ENCODE data around the gene EPHA6. TPM values are rescaled to one million over a fixed set of nuclear protein-coding genes. Genes with fewer than 3 reads are reported as not detected.

EPHA6 gene
- total RNA-seq, 1 experiment from 2014 or later, result 3.6 TPM

DNA sequence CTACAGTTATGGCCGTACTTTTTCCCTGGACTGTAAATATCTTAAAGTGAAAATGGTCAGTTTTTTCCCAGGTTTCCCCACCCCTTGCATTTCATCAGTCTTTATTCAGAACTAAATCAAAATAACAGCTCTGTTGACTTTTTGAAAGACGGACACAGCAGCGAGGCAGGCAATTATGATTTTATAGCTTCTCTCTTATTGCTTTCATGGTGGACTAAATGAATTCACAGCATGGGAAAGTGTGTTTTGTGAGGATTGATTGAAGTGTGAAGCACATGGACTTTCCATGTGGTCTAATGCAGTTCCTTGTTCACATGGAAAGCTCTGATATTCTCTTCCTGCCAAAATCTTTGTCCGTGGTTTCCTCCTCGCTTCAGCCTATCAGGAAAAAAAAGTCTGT lies 681.5 kb downstream of the EPHA6 start:
- no peak overlapping the region for H3K27ac ChIP-seq (ENCODE audit: low read length)
- H3K4me1 ChIP-seq (ENCODE audit: insufficient read depth, low read length), result no peaks in the 10 kb centered on the region
- POLR2A ChIA-PET (ENCODE audit: unreplicated experiment), result no interaction called here
- H3K9ac ChIP-seq (ENCODE audit: low read length), result no peak overlapping the region
- H2AFZ ChIP-seq (ENCODE audit: low read length), result no peak overlapping the region
- H3K4me2 ChIP-seq (ENCODE audit: low read length), result no peak overlapping the region
- DNase-seq, result no peak
- no TSS peak for BruUV-seq (replicated peaks)
- H3K27me3 ChIP-seq (ENCODE audit: low read length), result no peaks in the 10 kb centered on the region
- H4K20me1 ChIP-seq (ENCODE audit: low read length), result no peaks in the 10 kb centered on the region
- no peak overlapping the region for H3K4me3 ChIP-seq (ENCODE audit: low read length)
- ATAC-seq, result no peak
- H3K9me3 ChIP-seq (ENCODE audit: low read length), result 0 out of 2 replicates have a peak, but pooled peaks cover 4% of the 10 kb centered on the region
- TF ChIP-seq EZH2phosphoT487 (IDR thresholded peaks at IDR 0.05; ENCODE audit: borderline replicate concordance, low read length) (no peak), CTCF (conservative IDR thresholded peaks at IDR 0.05; ENCODE audit: low read depth, low read length) (no peak), EZH2 (IDR thresholded peaks at IDR 0.05; ENCODE audit: low read length, unreplicated experiment) (no peak)
- H3K79me2 ChIP-seq (ENCODE audit: low read length), result no peaks in the 10 kb centered on the region
- H3F3A ChIP-seq (ENCODE audit: low read length, unreplicated experiment), result no peaks in the 10 kb centered on the region
- CTCF ChIA-PET, result no interaction called here
- no peaks in the 10 kb centered on the region for H3K9me2 ChIP-seq (replicated peaks; ENCODE audit: low read length)
- intact Hi-C loops (cut with micrococcal nuclease), result no loop called here
- H3K36me3 ChIP-seq (ENCODE audit: low read depth, low read length), result no peaks in the 10 kb centered on the region

DNA sequence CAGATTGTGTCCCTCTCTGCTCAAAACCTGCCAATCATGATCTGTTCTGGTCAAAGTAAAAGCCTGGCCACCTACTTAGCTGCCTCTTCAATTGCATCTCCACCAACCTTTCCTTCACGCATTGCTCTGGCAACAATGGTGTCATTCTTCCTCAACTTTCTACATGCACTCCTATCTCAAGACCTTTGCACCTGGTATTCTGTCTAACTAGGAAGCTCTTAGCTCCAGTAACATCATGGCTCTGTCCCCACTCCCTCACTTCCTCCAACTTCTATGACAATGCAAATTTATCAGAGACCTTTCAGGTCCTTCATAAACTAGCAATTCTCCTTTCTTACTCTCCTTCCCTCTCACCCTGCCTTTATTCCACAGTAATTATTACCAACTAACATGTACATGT lies 682.7 kb downstream of the EPHA6 start:
- H2AFZ ChIP-seq (ENCODE audit: low read length), result no peak overlapping the region
- ChIA-PET POLR2A (ENCODE audit: unreplicated experiment) (no interaction called here), CTCF (no interaction called here)
- H3K9me2 ChIP-seq (replicated peaks; ENCODE audit: low read length), result no peaks in the 10 kb centered on the region
- TF ChIP-seq CTCF (conservative IDR thresholded peaks at IDR 0.05; ENCODE audit: low read depth, low read length), result no peak
- TF ChIP-seq EZH2phosphoT487 (IDR thresholded peaks at IDR 0.05; ENCODE audit: borderline replicate concordance, low read length), result no peak
- no peak for TF ChIP-seq EZH2 (IDR thresholded peaks at IDR 0.05; ENCODE audit: low read length, unreplicated experiment)
- ATAC-seq (no peak), DNase-seq (no peak)
- H3K4me2 ChIP-seq (ENCODE audit: low read length), result no peak overlapping the region
- H4K20me1 ChIP-seq (ENCODE audit: low read length), result no peaks in the 10 kb centered on the region
- H3K4me1 ChIP-seq (ENCODE audit: insufficient read depth, low read length), result no peaks in the 10 kb centered on the region
- BruUV-seq (replicated peaks), result no TSS peak
- no peak overlapping the region for H3K9ac ChIP-seq (ENCODE audit: low read length)
- H3K79me2 ChIP-seq (ENCODE audit: low read length), result no peaks in the 10 kb centered on the region
- H3K4me3 ChIP-seq (ENCODE audit: low read length), result no peak overlapping the region
- no peaks in the 10 kb centered on the region for H3K36me3 ChIP-seq (ENCODE audit: low read depth, low read length)
- no peaks in the 10 kb centered on the region for H3F3A ChIP-seq (ENCODE audit: low read length, unreplicated experiment)
- H3K27me3 ChIP-seq (ENCODE audit: low read length), result no peaks in the 10 kb centered on the region
- H3K27ac ChIP-seq (ENCODE audit: low read length), result no peak overlapping the region
- intact Hi-C loops (cut with micrococcal nuclease), result no loop called here
- H3K9me3 ChIP-seq (ENCODE audit: low read length), result 0 out of 2 replicates have a peak, but pooled peaks cover 4% of the 10 kb centered on the region

DNA sequence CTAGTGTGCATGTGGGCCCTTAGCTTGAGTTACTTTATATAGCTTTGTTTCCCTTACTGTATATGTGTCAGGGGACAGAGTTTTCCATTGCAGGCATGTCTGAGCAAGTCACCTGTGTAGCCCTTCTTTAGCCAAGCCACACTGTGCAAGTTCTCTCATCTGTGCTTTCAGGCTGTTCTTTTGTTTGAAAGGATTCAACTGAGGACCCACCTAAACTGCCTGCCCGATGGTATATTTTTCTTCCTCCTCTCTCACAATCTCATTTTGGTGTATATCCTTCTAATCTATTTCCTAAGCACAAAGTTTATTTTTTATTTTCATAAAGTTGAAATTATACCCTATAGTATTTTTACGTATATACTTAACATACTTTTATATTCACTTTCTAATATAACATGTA lies 690.1 kb downstream of the EPHA6 start:
- Histone ChIP-seq H3K4me1 (ENCODE audit: insufficient read depth, low read length) (no peaks in the 10 kb centered on the region), H2AFZ (ENCODE audit: low read length) (no peak overlapping the region), H3K27ac (ENCODE audit: low read length) (no peak overlapping the region), H3K27me3 (ENCODE audit: low read length) (no peaks in the 10 kb centered on the region), H3K36me3 (ENCODE audit: low read depth, low read length) (no peaks in the 10 kb centered on the region), H3K79me2 (ENCODE audit: low read length) (no peaks in the 10 kb centered on the region), H3K9me2 (replicated peaks; ENCODE audit: low read length) (no peaks in the 10 kb centered on the region), H3K4me3 (ENCODE audit: low read length) (no peak overlapping the region), H3K4me2 (ENCODE audit: low read length) (no peak overlapping the region), H3K9me3 (ENCODE audit: low read length) (no peaks in the 10 kb centered on the region), H4K20me1 (ENCODE audit: low read length) (no peaks in the 10 kb centered on the region), H3F3A (ENCODE audit: low read length, unreplicated experiment) (no peaks in the 10 kb centered on the region), H3K9ac (ENCODE audit: low read length) (no peak overlapping the region)
- BruUV-seq (replicated peaks), result no TSS peak
- TF ChIP-seq CTCF (conservative IDR thresholded peaks at IDR 0.05; ENCODE audit: low read depth, low read length) (no peak), EZH2 (IDR thresholded peaks at IDR 0.05; ENCODE audit: low read length, unreplicated experiment) (no peak), EZH2phosphoT487 (IDR thresholded peaks at IDR 0.05; ENCODE audit: borderline replicate concordance, low read length) (no peak)
- POLR2A ChIA-PET (ENCODE audit: unreplicated experiment), result no interaction called here
- intact Hi-C loops (cut with micrococcal nuclease), result no loop called here
- CTCF ChIA-PET, result no interaction called here
- ATAC-seq, result no peak
- no peak for DNase-seq
